K562 (cell line): ENCODE results near the gene LAMB3. TPM values are rescaled to one million over a fixed set of nuclear protein-coding genes. Genes with fewer than 3 reads are reported as not detected.
A peak's percentile ranks its signal among the peaks of the same experiment; 100 is the strongest.

Experiments used
- ARID1B ChIP-seq: fragments of 450-650 bp; IDR thresholded peaks from 2 replicates; pipeline ENCODE4 v1.6.1; 2016; ENCODE audit warnings: antibody characterized with exemption, mild to moderate bottlenecking, inconsistent platforms
- BCLAF1 ChIP-seq, 2 experiments: fragments of 450-650 bp in 1 of 2; IDR thresholded peaks; 2 replicates each; pipeline ENCODE4 v1.6.1; 2011 to 2017; ENCODE audit warnings: low read depth in 2 of 2, antibody characterized with exemption in 1 of 2, borderline replicate concordance in 1 of 2, low read length in 1 of 2, mild to moderate bottlenecking in 1 of 2, mixed read lengths in 1 of 2; ENCODE audit not compliant: control insufficient read depth in 1 of 2
- DMBX1 ChIP-seq: fragments of 250-450 bp; sonication (Bioruptor Pico); IDR thresholded peaks from 2 replicates; pipeline ENCODE4 v1.8.0; 2022; ENCODE audit warnings: inconsistent platforms, mild to moderate bottlenecking, moderate library complexity, borderline replicate concordance
- ILK ChIP-seq: fragments of 450-650 bp; IDR thresholded peaks from 2 replicates; pipeline ENCODE4 v1.6.1; 2016; ENCODE audit warnings: missing genetic modification characterization, low read depth, mild to moderate bottlenecking, missing compliant biosample characterization, moderate library complexity, borderline replicate concordance
- ZSCAN32 ChIP-seq: fragments of 450-650 bp; formaldehyde crosslinking; IDR thresholded peaks from 2 replicates; pipeline ENCODE4 v1.4.0; 2020; ENCODE audit warnings: mild to moderate bottlenecking, moderate library complexity
- polyA plus RNA-seq, 8 experiments: library from polyadenylated mRNA; depleted of rRNA in 4 of 8; stranded (reverse) in 5 of 8; unstranded in 3 of 8; fragments of >200 nt; fragmentation: Nextera tagmentation in 2 of 8; fragmentation: Illumina TruSeq in 1 of 8; extraction: Ambion mirVana in 2 of 8; extraction: Trizol in 1 of 8; gene quantifications; 2 replicates each; pipeline versions ENCODE4 v1.2.1 to v1.2.3, GENCODE V29; 2011 to 2014; ENCODE audit warnings: inconsistent platforms in 1 of 8, missing spikeins in 1 of 8
- total RNA-seq, 7 experiments: library from RNA; depleted of rRNA in 6 of 7; stranded (reverse); fragments of >200 nt in 6 of 7; fragmentation: Illumina TruSeq in 2 of 7; extraction: Trizol in 2 of 7; gene quantifications; 2 replicates each; pipeline versions ENCODE4 v1.2.1 to v1.2.3, GENCODE V29; 2011 to 2021; ENCODE audit warnings: low replicate concordance in 1 of 7
- TF ChIP-seq, protein P1 (sequence below): fragments of 450-650 bp; IDR thresholded peaks from 2 replicates; pipeline ENCODE4 v1.6.1; 2016; ENCODE audit warnings: mild to moderate bottlenecking, moderate library complexity
- TF ChIP-seq, protein P2 (sequence below): fragments of 150-350 bp; conservative IDR thresholded peaks from 2 replicates; pipeline ENCODE4 v1.6.1; 2014; ENCODE audit warnings: low read length

Gene LAMB3
- total and polyA plus RNA-seq, 9 of the 15 experiments (the other 6 are each of a cell fraction or from before 2014, with no cell fraction given), result 0.08 to 1.3 (median 0.91) TPM

DNA sequence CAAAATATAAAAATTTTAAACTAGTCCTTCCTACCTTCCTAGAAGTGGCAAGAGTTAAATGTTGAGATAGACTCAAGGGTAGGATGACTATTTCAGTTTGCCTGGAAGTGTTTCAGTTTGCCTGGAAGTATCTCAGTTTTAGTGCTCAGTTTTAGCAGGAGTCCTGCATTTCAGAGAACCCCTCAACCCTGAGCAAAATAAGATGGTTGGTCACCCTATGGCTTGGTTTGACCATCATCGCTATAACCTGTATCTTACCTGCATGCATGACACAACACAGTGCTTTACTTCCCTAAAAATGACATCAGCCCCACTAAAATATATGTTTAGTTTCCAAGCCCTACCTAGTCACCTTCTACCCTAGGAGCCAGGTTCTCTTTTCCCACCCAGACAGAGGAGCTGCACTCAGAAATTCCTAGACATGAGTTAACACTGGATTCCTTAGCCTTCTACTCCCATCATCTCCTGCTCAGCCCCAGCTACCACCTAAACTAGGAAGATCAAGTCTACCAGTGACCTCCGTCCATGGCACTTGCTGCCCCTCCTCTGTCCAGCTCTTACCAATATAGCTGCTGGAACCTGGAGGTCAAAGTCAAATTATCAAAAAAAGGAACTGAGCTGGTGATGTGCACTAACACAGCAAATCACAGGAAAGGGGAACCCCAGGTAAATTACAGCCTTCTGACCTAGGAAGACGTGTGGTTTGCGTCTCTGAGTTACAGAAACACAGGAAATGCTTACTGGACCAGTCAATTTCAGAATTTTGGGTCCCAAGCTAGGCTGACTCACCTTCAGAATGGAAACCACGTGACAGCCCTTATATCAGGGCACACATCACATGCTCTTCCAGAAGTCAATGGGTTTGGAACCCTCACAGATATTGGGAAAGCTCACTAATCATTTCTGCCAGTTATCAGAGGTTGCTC lies 20.7 kb upstream of the LAMB3 start (continued):
- TF ChIP-seq BCLAF1 (IDR thresholded peaks at IDR 0.05; ENCODE audit: borderline replicate concordance in 1 of 2, control insufficient read depth in 1 of 2, low read depth in 2 of 2, low read length in 1 of 2) (no peak), ARID1B (peak; percentile 5; the same call in 1 of the 2 replicates), ILK (no peak), ZSCAN32 (CRISPR knock-in tag) (no peak), DMBX1 (peak; percentile 17; the same call in 1 of the 2 replicates)
- TF ChIP-seq, protein P1, sequence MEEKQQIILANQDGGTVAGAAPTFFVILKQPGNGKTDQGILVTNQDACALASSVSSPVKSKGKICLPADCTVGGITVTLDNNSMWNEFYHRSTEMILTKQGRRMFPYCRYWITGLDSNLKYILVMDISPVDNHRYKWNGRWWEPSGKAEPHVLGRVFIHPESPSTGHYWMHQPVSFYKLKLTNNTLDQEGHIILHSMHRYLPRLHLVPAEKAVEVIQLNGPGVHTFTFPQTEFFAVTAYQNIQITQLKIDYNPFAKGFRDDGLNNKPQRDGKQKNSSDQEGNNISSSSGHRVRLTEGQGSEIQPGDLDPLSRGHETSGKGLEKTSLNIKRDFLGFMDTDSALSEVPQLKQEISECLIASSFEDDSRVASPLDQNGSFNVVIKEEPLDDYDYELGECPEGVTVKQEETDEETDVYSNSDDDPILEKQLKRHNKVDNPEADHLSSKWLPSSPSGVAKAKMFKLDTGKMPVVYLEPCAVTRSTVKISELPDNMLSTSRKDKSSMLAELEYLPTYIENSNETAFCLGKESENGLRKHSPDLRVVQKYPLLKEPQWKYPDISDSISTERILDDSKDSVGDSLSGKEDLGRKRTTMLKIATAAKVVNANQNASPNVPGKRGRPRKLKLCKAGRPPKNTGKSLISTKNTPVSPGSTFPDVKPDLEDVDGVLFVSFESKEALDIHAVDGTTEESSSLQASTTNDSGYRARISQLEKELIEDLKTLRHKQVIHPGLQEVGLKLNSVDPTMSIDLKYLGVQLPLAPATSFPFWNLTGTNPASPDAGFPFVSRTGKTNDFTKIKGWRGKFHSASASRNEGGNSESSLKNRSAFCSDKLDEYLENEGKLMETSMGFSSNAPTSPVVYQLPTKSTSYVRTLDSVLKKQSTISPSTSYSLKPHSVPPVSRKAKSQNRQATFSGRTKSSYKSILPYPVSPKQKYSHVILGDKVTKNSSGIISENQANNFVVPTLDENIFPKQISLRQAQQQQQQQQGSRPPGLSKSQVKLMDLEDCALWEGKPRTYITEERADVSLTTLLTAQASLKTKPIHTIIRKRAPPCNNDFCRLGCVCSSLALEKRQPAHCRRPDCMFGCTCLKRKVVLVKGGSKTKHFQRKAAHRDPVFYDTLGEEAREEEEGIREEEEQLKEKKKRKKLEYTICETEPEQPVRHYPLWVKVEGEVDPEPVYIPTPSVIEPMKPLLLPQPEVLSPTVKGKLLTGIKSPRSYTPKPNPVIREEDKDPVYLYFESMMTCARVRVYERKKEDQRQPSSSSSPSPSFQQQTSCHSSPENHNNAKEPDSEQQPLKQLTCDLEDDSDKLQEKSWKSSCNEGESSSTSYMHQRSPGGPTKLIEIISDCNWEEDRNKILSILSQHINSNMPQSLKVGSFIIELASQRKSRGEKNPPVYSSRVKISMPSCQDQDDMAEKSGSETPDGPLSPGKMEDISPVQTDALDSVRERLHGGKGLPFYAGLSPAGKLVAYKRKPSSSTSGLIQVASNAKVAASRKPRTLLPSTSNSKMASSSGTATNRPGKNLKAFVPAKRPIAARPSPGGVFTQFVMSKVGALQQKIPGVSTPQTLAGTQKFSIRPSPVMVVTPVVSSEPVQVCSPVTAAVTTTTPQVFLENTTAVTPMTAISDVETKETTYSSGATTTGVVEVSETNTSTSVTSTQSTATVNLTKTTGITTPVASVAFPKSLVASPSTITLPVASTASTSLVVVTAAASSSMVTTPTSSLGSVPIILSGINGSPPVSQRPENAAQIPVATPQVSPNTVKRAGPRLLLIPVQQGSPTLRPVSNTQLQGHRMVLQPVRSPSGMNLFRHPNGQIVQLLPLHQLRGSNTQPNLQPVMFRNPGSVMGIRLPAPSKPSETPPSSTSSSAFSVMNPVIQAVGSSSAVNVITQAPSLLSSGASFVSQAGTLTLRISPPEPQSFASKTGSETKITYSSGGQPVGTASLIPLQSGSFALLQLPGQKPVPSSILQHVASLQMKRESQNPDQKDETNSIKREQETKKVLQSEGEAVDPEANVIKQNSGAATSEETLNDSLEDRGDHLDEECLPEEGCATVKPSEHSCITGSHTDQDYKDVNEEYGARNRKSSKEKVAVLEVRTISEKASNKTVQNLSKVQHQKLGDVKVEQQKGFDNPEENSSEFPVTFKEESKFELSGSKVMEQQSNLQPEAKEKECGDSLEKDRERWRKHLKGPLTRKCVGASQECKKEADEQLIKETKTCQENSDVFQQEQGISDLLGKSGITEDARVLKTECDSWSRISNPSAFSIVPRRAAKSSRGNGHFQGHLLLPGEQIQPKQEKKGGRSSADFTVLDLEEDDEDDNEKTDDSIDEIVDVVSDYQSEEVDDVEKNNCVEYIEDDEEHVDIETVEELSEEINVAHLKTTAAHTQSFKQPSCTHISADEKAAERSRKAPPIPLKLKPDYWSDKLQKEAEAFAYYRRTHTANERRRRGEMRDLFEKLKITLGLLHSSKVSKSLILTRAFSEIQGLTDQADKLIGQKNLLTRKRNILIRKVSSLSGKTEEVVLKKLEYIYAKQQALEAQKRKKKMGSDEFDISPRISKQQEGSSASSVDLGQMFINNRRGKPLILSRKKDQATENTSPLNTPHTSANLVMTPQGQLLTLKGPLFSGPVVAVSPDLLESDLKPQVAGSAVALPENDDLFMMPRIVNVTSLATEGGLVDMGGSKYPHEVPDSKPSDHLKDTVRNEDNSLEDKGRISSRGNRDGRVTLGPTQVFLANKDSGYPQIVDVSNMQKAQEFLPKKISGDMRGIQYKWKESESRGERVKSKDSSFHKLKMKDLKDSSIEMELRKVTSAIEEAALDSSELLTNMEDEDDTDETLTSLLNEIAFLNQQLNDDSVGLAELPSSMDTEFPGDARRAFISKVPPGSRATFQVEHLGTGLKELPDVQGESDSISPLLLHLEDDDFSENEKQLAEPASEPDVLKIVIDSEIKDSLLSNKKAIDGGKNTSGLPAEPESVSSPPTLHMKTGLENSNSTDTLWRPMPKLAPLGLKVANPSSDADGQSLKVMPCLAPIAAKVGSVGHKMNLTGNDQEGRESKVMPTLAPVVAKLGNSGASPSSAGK, result peak; percentile 82
- TF ChIP-seq, protein P2, sequence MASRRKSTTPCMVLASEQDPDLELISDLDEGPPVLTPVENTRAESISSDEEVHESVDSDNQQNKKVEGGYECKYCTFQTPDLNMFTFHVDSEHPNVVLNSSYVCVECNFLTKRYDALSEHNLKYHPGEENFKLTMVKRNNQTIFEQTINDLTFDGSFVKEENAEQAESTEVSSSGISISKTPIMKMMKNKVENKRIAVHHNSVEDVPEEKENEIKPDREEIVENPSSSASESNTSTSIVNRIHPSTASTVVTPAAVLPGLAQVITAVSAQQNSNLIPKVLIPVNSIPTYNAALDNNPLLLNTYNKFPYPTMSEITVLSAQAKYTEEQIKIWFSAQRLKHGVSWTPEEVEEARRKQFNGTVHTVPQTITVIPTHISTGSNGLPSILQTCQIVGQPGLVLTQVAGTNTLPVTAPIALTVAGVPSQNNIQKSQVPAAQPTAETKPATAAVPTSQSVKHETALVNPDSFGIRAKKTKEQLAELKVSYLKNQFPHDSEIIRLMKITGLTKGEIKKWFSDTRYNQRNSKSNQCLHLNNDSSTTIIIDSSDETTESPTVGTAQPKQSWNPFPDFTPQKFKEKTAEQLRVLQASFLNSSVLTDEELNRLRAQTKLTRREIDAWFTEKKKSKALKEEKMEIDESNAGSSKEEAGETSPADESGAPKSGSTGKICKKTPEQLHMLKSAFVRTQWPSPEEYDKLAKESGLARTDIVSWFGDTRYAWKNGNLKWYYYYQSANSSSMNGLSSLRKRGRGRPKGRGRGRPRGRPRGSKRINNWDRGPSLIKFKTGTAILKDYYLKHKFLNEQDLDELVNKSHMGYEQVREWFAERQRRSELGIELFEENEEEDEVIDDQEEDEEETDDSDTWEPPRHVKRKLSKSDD, result no peak
